K562 (cell line): Measurements from ENCODE around the gene WHAMM. TPM values are rescaled to one million over a fixed set of nuclear protein-coding genes. Genes with fewer than 3 reads are reported as not detected.

Experiments
- CTBP1 ChIP-seq: fragments of 450-650 bp; IDR thresholded peaks from 2 replicates; pipeline ENCODE4 v1.6.1; 2016; ENCODE audit warnings: borderline replicate concordance
- ETV6 ChIP-seq, 3 experiments: fragments of 150-350 bp in 1 of 3; sonication (generic) in 1 of 3; formaldehyde crosslinking in 1 of 3; IDR thresholded peaks; 2 replicates each; pipeline versions ENCODE4 v1.6.1 to v1.8.0; 2014 to 2022; ENCODE audit warnings: borderline replicate concordance in 2 of 3, low read depth in 2 of 3, antibody characterized with exemption in 1 of 3, low read length in 1 of 3, mild to moderate bottlenecking in 1 of 3, missing genetic modification reagents in 1 of 3
- FOXK2 ChIP-seq, 2 experiments: fragments of 450-650 bp; IDR thresholded peaks in 1 of 2; conservative IDR thresholded peaks in 1 of 2; 2 replicates each; pipeline ENCODE4 v1.6.1; 2016; ENCODE audit warnings: low read depth in 2 of 2, mild to moderate bottlenecking in 1 of 2
- GABPB1 ChIP-seq: sonication (generic); formaldehyde crosslinking; IDR thresholded peaks from 2 replicates; pipeline ENCODE4 v1.8.0; 2022; ENCODE audit warnings: mild to moderate bottlenecking, missing genetic modification reagents
- GTF3C2 ChIP-seq: IDR thresholded peaks from 3 replicates; pipeline ENCODE4 v1.6.1; 2011; ENCODE audit warnings: borderline replicate concordance, mild to moderate bottlenecking, moderate library complexity; ENCODE audit not compliant: insufficient read length; ENCODE audit errors: extremely low read depth
- HNRNPLL ChIP-seq: fragments of 200-400 bp; formaldehyde crosslinking; IDR thresholded peaks from 2 replicates; pipeline ENCODE4 v1.6.1; 2017; ENCODE audit warnings: low read length, low read depth, mild to moderate bottlenecking; ENCODE audit not compliant: poor library complexity, severe bottlenecking
- IFI16 ChIP-seq: fragments of 250-450 bp; sonication (Bioruptor Pico); IDR thresholded peaks from 2 replicates; pipeline ENCODE4 v2.1.2; 2022; ENCODE audit warnings: mild to moderate bottlenecking, inconsistent platforms
- KDM4B ChIP-seq, 2 experiments: fragments of 450-650 bp in 1 of 2; sonication (generic) in 1 of 2; IDR thresholded peaks; 2 replicates each; pipeline ENCODE4 v1.6.1; 2016 to 2017; ENCODE audit warnings: borderline replicate concordance in 2 of 2, antibody characterized with exemption in 1 of 2, low read depth in 1 of 2, mild to moderate bottlenecking in 1 of 2
- PHB2 ChIP-seq: fragments of 450-650 bp; IDR thresholded peaks from 2 replicates; pipeline ENCODE4 v1.6.1; 2017; ENCODE audit warnings: low read depth
- PYGO2 ChIP-seq: fragments of 450-650 bp; IDR thresholded peaks from 2 replicates; pipeline ENCODE4 v1.6.1; 2016; ENCODE audit warnings: mild to moderate bottlenecking, missing genetic modification characterization, moderate library complexity, missing compliant biosample characterization
- RBBP5 ChIP-seq: fragments of 200-600 bp; sonication (generic); IDR thresholded peaks from 2 replicates; pipeline ENCODE4 v1.6.1; 2012; ENCODE audit warnings: borderline replicate concordance, mild to moderate bottlenecking, low read length, control low read depth, inconsistent platforms; ENCODE audit not compliant: insufficient read depth, poor library complexity, severe bottlenecking
- RBM22 ChIP-seq: fragments of 200-400 bp; formaldehyde crosslinking; IDR thresholded peaks from 2 replicates; pipeline ENCODE4 v1.6.1; 2018; ENCODE audit warnings: low read length, low read depth; ENCODE audit not compliant: poor library complexity, severe bottlenecking
- RBM39 ChIP-seq: fragments of 200-400 bp; formaldehyde crosslinking; optimal IDR thresholded peaks from 2 replicates; pipeline ENCODE3; 2018; ENCODE audit warnings: low read depth, low read length
- RFX7 ChIP-seq: fragments of 250-450 bp; sonication (Bioruptor Pico); IDR thresholded peaks from 2 replicates; pipeline ENCODE4 v1.5.1; 2021; ENCODE audit warnings: mild to moderate bottlenecking
- SMARCA4 ChIP-seq: fragments of 450-650 bp; IDR thresholded peaks from 2 replicates; pipeline ENCODE4 v1.6.1; 2016
- ZNF212 ChIP-seq: fragments of 450-650 bp; formaldehyde crosslinking; IDR thresholded peaks from 2 replicates; pipeline ENCODE4 v1.4.0; 2020; ENCODE audit warnings: mild to moderate bottlenecking
- ZNF277 ChIP-seq: fragments of 250-450 bp; sonication (Bioruptor Pico); IDR thresholded peaks from 2 replicates; pipeline ENCODE4 v1.8.0; 2022; ENCODE audit warnings: inconsistent platforms, mild to moderate bottlenecking, moderate library complexity, borderline replicate concordance
- ZNF384 ChIP-seq: IDR thresholded peaks from 2 replicates; pipeline ENCODE4 v1.6.1; 2012; ENCODE audit warnings: low read depth, low read length, improper control_type of control experiment
- ZNF766 ChIP-seq: fragments of 200-800 bp; sonication (Bioruptor generic); conservative IDR thresholded peaks from 2 replicates; pipeline ENCODE4 v1.6.1; 2016; ENCODE audit warnings: missing genetic modification characterization, missing compliant biosample characterization
- polyA plus RNA-seq, 8 experiments: library from polyadenylated mRNA; depleted of rRNA in 4 of 8; stranded (reverse) in 5 of 8; unstranded in 3 of 8; fragments of >200 nt; fragmentation: Nextera tagmentation in 2 of 8; fragmentation: Illumina TruSeq in 1 of 8; extraction: Ambion mirVana in 2 of 8; extraction: Trizol in 1 of 8; gene quantifications; 2 replicates each; pipeline versions ENCODE4 v1.2.1 to v1.2.3, GENCODE V29; 2011 to 2014; ENCODE audit warnings: inconsistent platforms in 1 of 8, missing spikeins in 1 of 8
- total RNA-seq, 7 experiments: library from RNA; depleted of rRNA in 6 of 7; stranded (reverse); fragments of >200 nt in 6 of 7; fragmentation: Illumina TruSeq in 2 of 7; extraction: Trizol in 2 of 7; gene quantifications; 2 replicates each; pipeline versions ENCODE4 v1.2.1 to v1.2.3, GENCODE V29; 2011 to 2021; ENCODE audit warnings: low replicate concordance in 1 of 7
- TF ChIP-seq, protein P1 (sequence below): fragments of 450-650 bp; IDR thresholded peaks from one replicate; pipeline ENCODE4 v1.6.1; 2018; ENCODE audit warnings: mild to moderate bottlenecking, moderate library complexity; ENCODE audit not compliant: partially characterized antibody

WHAMM gene
- total and polyA plus RNA-seq, 9 of the 15 experiments (the other 6 are each of a cell fraction or from before 2014, with no cell fraction given) = 2.0 to 4.8 (median 3.6) TPM

DNA sequence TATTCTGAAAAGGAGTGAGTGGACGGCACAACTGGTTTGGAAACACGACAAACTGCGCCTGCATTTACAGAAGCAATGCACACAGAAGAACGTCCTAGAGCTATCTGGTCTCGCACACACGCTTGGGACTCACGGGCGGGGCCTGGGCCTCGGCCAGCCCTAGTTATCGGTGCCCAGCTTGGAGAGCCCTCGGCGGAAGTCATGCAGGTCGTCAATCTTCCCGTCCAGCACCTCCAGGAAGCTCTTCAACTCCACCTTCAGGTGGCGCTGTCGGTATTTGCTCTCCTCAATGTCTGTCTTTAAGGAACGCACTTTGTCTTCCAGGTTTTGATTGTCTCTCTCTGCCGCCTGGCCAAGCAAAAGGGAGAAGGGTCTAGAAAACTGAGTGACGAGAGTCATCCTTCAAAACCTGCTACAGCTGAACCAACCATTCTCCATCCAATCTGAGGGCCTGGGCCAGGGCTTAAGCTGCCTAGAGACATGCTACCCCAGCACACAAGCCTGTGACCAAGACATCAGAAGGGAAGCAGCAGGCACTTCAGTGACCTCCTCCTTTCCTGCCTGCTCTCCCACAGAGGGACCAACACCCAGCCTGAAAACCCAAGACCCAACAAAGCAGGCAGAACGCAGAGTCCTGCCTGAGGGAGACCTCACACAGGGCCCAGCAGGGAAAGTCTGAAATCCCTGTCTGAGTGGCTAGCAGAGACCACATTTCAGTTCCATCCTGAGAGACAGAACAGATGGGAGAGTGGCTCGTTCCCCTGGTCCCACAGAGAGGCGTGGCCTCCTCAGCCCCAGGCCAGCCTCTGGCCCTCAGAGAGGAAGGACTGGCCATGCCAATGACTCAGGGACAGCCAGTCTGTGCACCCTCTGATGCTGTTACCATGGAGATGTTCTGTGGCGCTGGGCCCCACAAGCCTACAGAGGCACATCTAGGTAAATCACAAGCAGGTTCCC is 40.4 kb downstream of the WHAMM start (continued):
- TF ChIP-seq ZNF277 (CRISPR knock-in tag) (no peak), KDM4B (IDR thresholded peaks at IDR 0.05; ENCODE audit: borderline replicate concordance in 2 of 2, low read depth in 1 of 2) (no peak; a peak in 1 of 4 replicates), CTBP1 (peak; percentile 91), GABPB1 (peak; percentile 89), PYGO2 (tag) (no peak), ZNF766 (CRISPR knock-in tag) (0 out of 2 replicates have a peak, but pooled peaks have one; percentile 26), RBM22 (no peak), ETV6 (IDR thresholded peaks at IDR 0.05; ENCODE audit: borderline replicate concordance in 1 of 2, low read depth in 2 of 2, low read length in 1 of 2) (peak in 1 of 2 experiments; percentile 57; a peak in 1 of 4 replicates), ETV6 (CRISPR knock-in tag; IDR thresholded peaks at IDR 0.05; ENCODE audit: borderline replicate concordance) (no peak), ZNF212 (CRISPR knock-in tag) (no peak), SMARCA4 (peak; percentile 94), IFI16 (CRISPR knock-in tag) (no peak), HNRNPLL (peak; percentile 39), RBM39 (no peak), ZNF384 (peak; percentile 18; the same call in 1 of the 2 replicates), RFX7 (CRISPR knock-in tag) (no peak), RBBP5 (no peak), FOXK2 (conservative IDR thresholded peaks at IDR 0.05 in 1 of 2, IDR thresholded peaks at IDR 0.05 in 1 of 2; ENCODE audit: low read depth in 2 of 2) (peak; percentile 33 to 57; a peak in 2 of 4 replicates), PHB2 (peak; percentile 86), GTF3C2 (no peak)
- TF ChIP-seq, protein P1, sequence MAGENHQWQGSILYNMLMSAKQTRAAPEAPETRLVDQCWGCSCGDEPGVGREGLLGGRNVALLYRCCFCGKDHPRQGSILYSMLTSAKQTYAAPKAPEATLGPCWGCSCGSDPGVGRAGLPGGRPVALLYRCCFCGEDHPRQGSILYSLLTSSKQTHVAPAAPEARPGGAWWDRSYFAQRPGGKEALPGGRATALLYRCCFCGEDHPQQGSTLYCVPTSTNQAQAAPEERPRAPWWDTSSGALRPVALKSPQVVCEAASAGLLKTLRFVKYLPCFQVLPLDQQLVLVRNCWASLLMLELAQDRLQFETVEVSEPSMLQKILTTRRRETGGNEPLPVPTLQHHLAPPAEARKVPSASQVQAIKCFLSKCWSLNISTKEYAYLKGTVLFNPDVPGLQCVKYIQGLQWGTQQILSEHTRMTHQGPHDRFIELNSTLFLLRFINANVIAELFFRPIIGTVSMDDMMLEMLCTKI = no peak
